Left forelimb (tissue), 1 donor: ENCODE measurements around the gene KLK6.

Experiments
- DNase-seq: peaks from one replicate; pipeline ENCODE4 v3.0.0-alpha.2; 2018; ENCODE audit warnings: low spot score

The KLK6 gene

GRCh38 chr19:50952910-50953309 is 16.5 kb downstream of the KLK6 start, which contains the start of gene KLK5:
KLK5 (minus strand) TSS chr19:50953038; CDS start chr19:50952657, 381 bp downstream.
- no peak for DNase-seq

- no peak for DNase-seq
These were observed 19.5 kb downstream of the KLK6 start for GRCh38 chr19:50949861-50950260.

GRCh38 chr19:50947123-50947522 is 22.3 kb downstream of the KLK6 start:
- DNase-seq: no peak

DNA sequence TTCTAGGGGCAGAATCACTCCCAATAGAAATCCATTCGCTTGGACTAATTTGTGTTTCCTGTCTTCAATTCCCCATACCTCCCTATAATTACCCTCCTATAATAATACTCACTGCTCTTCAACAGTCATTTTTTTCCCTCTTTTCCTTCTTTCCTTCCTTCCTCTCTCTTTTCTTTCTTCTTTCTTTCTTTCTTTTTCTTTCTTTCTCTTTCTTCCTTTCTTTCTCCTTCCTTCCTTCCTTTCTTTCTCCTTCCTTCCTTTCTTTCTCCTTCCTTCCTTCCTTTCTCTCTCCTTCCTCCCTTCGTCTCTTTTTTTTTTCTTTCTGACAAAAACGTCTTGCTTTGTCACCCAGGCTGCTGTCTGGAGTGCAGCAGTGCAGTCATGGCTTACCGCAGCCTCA is 24.6 kb downstream of the KLK6 start:
- DNase-seq: no peak

GRCh38 chr19:50943074-50943828 is 26.1 kb downstream of the KLK6 start:
- no peak for DNase-seq

DNA sequence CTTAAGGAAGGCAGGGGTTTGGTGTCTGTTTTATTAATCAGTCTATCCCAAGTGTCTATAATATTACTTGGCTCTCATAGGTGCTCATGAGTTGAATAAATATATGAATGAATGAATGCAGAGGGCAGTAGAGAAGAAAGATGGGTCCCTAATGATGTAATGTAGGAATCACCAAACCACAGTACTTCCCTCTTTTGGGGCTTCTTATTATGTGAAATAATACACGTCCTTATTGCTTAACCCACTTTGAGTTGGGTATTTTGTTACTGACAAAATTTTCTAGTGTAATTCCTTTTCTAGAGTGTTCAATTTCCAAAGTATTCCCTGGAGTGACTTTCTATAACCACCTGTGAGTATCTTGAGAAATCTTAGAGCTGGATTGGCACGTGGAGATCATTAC is 29.8 kb downstream of the KLK6 start:
- DNase-seq: no peak

DNA sequence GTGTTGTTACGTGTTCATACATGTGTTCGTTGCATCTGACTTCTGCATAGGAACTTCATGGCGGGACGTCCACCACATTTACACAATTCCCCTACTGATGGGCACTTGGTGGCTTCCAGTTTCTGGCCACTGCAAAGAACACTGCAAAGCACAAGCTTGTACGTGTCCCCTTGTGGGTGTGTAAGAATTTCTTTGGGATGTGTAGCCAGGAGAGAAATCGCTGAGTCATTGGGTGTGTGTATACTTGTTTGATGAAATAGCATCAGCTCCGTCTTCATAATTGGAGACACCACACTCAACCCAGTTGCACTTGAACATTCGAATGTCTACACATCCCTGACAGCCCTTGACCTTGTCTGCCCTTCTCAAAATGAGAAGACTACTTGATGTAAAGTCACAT is 35.8 kb downstream of the KLK6 start:
- no peak for DNase-seq

- no peak for DNase-seq
These were observed 36.7 kb downstream of the KLK6 start for GRCh38 chr19:50932690-50933083.

GRCh38 chr19:50932018-50932689 is 37.2 kb downstream of the KLK6 start:
- no peak for DNase-seq

DNA sequence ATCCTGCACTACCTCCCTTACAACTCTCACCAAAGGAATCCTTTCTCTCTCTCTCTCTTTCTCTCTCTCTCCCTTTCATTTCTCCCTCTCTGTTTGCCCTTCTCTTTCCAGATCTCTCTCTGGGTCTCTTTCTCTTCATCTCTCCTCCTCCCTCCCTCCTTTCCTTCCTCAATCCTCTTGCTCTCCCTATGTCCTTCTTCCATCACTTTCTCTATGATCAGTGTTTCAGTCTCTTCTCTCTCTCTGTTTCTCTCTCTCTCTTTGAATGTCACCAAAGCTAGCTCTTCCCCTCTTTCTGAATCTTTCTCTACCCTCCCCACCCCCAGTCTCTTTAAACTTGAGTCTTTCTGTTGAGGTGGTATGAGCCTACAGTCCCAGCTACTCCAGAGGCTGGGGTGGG is 38.4 kb downstream of the KLK6 start:
- DNase-seq: no peak

- DNase-seq: no peak
These were observed 40.6 kb downstream of the KLK6 start for GRCh38 chr19:50928831-50929230.

GRCh38 chr19:50926144-50926543 is 43.2 kb downstream of the KLK6 start:
- DNase-seq: no peak

- DNase-seq: no peak
These were observed 43.7 kb downstream of the KLK6 start for GRCh38 chr19:50925734-50926133.

GRCh38 chr19:50924586-50924985 is 44.8 kb downstream of the KLK6 start:
- DNase-seq: no peak

DNA sequence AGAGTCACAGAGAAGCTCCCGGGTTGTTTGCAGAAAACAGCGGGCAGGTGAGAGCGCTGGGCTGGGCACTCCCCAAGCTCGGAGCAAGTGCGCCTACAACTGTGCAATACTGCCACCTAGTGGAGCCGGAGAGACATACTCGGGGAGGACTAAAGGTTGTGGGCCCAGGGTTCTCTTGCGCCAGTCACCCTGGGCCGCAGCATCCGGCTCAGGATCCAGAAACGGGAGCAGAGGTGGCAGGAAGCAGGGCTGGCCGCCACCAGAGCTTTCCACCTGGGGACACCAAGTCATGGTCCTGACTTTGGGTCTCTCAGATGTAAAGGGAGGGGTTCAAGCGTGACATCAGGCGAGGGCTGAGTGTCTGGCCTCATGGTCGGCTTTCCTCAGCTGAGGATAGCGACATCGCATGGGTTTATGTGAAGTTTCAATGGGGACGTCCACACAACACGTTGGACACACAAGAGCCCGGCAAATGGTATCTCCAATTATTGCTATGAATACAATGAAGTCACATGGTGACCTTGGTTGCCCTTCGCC is 47.0 kb downstream of the KLK6 start:
- peak; percentile 82 for DNase-seq

GRCh38 chr19:50921426-50922316 is 47.7 kb downstream of the KLK6 start:
- no peak for DNase-seq

DNA sequence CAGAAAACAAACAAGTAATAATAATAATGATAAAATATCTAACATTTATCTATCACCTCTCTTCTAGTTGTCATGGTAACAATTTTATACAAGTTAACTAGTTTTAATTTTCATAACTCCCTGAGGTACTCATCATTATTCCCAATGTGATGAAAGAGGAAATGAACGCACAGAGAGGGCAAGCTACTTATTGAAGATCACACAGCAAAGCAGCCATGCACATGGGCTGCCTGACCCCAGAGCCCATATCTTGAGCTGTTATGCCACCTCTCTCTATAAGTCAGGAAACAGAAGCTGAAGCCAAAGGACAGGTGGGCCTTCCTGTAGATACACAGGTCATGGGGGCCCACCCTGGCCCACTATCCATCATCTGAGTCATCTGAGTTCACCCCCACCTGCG is 53.3 kb downstream of the KLK6 start:
- no peak for DNase-seq

DNA sequence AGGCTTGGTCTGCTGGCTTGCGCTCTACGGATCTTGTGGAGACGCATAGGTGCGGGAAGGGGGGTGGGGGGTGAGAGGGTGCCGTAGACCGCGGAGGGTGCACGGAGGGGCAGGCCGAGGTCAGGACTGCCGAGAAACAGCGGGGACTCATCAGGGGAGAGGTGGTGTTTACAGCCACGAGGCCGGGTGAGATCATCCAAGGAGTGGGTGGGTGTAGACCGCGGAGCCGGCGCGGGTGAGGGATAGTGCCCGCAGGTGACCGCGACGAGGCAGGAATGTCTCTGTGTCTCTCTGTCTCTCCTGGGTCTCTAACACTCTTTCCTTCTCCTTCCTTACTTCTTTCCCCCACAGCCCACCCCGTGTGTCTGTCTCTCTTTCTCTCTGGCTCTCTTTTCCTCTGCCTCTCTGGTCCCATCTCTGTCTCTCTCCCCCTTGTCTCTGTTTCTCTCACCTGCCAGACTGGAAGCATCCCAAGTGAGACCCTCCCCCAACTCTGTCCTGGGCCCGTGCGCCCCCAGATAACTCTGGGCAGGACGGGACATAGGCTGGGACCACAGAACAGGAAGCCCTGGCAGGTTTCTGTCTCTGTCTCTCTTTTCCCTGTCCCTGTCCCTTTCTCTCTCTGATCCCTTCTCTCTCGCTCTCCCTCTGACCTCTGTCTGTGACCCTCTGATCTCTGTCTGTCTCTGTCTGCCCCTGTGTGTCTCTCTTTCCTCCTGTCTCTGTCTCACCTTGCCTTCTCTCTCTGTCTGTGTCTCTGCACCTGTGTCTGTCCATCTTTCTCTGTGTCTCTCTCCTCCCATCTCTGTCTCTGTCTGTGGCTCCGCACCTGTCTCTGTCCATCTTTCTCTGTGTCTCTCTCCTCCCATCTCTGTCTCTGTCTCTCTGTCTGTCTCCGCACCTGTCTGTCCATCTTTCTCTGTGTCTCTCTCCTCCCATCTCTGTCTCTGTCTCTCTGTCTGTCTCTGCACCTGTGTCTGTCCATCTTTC is 56.4 kb downstream of the KLK6 start:
- no peak for DNase-seq

GRCh38 chr19:50912102-50912599 is 57.2 kb downstream of the KLK6 start:
- no peak for DNase-seq

DNA sequence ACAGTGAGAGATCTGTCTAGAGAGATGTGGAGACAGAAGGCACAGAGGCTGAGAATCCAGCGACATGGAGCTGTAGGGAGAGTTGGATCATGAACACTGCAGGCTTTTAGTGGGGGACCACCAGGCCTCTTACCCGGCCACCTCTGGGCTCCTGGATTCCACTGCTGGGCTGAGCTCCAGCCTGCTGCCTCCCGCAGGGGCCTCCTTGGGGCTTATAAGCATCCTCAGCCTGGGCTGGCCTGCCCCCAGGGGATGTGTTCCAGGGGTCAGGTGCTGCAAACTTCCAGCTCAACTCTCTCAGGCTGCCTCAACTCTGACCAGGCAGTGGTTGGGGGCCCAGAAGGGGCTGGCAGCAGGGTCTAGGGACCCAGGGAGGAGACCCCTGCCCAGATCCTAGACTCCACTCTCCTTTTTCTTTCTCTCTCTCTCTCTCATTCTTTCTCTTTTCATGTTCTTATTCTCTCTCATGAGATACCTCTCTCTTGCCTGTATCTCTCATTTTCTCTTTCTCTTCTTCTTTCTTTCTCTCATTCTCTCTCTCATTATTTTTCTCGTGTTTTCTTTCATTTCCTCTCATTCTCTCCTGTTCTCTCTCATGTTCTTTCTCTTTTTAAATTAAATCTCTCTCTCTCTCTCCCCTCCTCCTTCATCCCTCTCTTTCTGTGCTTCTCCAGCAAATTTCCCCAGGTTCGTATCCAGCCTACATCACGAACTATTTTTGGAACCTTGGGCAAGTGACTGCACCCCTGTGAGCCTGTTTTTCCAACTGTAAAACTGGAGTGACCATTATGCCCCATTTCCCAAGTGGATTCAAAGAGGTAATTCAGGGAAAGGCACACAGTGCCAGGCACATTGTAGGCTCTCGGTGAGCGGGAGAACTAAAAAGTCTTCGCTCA is 57.9 kb downstream of the KLK6 start, which contains the start of gene KLK4:
Gene KLK4 (minus strand): TSS at position 190 of the 896 bp plus-strand sequence. CDS start 657 bp downstream, outside the sequence.
- DNase-seq: no peak
